NB4 (cell line): ENCODE results near the gene ASGR1.

ENCODE experiments used
- CTCF ChIP-seq: IDR thresholded peaks from one replicate; pipeline ENCODE4 v1.5.1; 2012; ENCODE audit warnings: low read depth, low read length
- MAX ChIP-seq: IDR thresholded peaks from 2 replicates; pipeline ENCODE4 v1.6.1; 2011; ENCODE audit warnings: low read depth, low read length
- POLR2A ChIP-seq: IDR thresholded peaks from 2 replicates; pipeline ENCODE4 v1.6.1; 2011; ENCODE audit warnings: mild to moderate bottlenecking; ENCODE audit not compliant: insufficient read length; ENCODE audit errors: extremely low read depth

GRCh38 chr17:7190276-7190917, 11.2 kb upstream of the ASGR1 start:
- no peak for TF ChIP-seq POLR2A
- TF ChIP-seq CTCF = no peak
- TF ChIP-seq MAX = no peak
